Measurements from ENCODE around the gene LUC7L3. TPM values are rescaled to one million over a fixed set of nuclear protein-coding genes. Genes with fewer than 3 reads are reported as not detected.

LUC7L3 gene
- total and polyA plus RNA-seq, 2 of the 13 experiments (the other 11 are each of a cell fraction or from before 2014, with no cell fraction given) = 108 to 120 TPM

- TF ChIP-seq PBX2 (CRISPR knock-in tag; IDR thresholded peaks at IDR 0.05) = peak; percentile 37; the same call in 1 of the 2 replicates
- peak; percentile 82 for TF ChIP-seq ZNF3 (CRISPR knock-in tag; IDR thresholded peaks at IDR 0.05)
- no peak for TF ChIP-seq ZSCAN20 (CRISPR knock-in tag; IDR thresholded peaks at IDR 0.05; ENCODE audit: borderline replicate concordance)
- no peak for TF ChIP-seq AHDC1 (CRISPR knock-in tag; IDR thresholded peaks at IDR 0.05; ENCODE audit: borderline replicate concordance)
- TF ChIP-seq ZNF574 (CRISPR knock-in tag; IDR thresholded peaks at IDR 0.05) = 0 out of 2 replicates have a peak, but pooled peaks have one; percentile 11
- TF ChIP-seq ARID2 (CRISPR knock-in tag; IDR thresholded peaks at IDR 0.05; ENCODE audit: borderline replicate concordance) = 0 out of 2 replicates have a peak, but pooled peaks have one; percentile 51
- TF ChIP-seq ZNF598 (CRISPR knock-in tag; IDR thresholded peaks at IDR 0.05; ENCODE audit: borderline replicate concordance) = no peak
- TF ChIP-seq ZNF207 (IDR thresholded peaks at IDR 0.05; ENCODE audit: borderline replicate concordance) = no peak
- 0 out of 2 replicates have a peak, but pooled peaks have one; percentile 23 for TF ChIP-seq ZNF205 (CRISPR knock-in tag; IDR thresholded peaks at IDR 0.05)
- no peak for TF ChIP-seq NR0B2 (CRISPR knock-in tag; IDR thresholded peaks at IDR 0.05)
- no peak for TF ChIP-seq HIVEP1 (CRISPR knock-in tag; IDR thresholded peaks at IDR 0.05)
- peak; percentile 60; the same call in 1 of the 2 replicates for TF ChIP-seq CHD4 (IDR thresholded peaks at IDR 0.05; ENCODE audit: borderline replicate concordance, low read length)
- no peak for TF ChIP-seq NR3C1 (CRISPR knock-in tag; IDR thresholded peaks at IDR 0.05)
- 0 out of 4 replicates have a peak, but pooled peaks of 1 of the 2 experiments have one; percentile 43 for TF ChIP-seq ATF4 (CRISPR knock-in tag; IDR thresholded peaks at IDR 0.05)
- TF ChIP-seq CEBPB (IDR thresholded peaks at IDR 0.05; ENCODE audit: borderline replicate concordance, low read depth, low read length) = peak; percentile 69
- TF ChIP-seq ZGPAT (CRISPR knock-in tag; IDR thresholded peaks at IDR 0.05) = no peak
- TF ChIP-seq YEATS2 (CRISPR knock-in tag; IDR thresholded peaks at IDR 0.05; ENCODE audit: borderline replicate concordance) = no peak
Measured at GRCh38 chr17:50682938-50683337, 36.5 kb upstream of the LUC7L3 start (continued).
